GM12892 (cell line): ENCODE results near the gene GRAMD1B.

Source experiments
- POLR2A ChIP-seq: IDR thresholded peaks from 2 replicates; pipeline ENCODE4 v1.6.1; 2011; ENCODE audit warnings: low read depth, low read length, control low read depth
- POLR2AphosphoS5 ChIP-seq: IDR thresholded peaks from 2 replicates; pipeline ENCODE4 v1.6.1; 2011; ENCODE audit warnings: low read depth, low read length, control low read depth
- TAF1 ChIP-seq: IDR thresholded peaks from 2 replicates; pipeline ENCODE4 v1.6.1; 2011; ENCODE audit warnings: low read depth, mild to moderate bottlenecking, control low read depth, low read length, borderline replicate concordance

- TF ChIP-seq POLR2A (no peak), POLR2AphosphoS5 (no peak), TAF1 (no peak)
Observed at GRCh38 chr11:123454060-123454651, 24.1 kb downstream of the GRAMD1B start.
